PFSK-1 (cell line): ENCODE results near the gene RASEF.

Experiments
- FOXP2 ChIP-seq: optimal IDR thresholded peaks from 2 replicates; pipeline ENCODE3; 2011; ENCODE audit warnings: borderline replicate concordance, control low read depth, inconsistent platforms; ENCODE audit not compliant: insufficient read depth; ENCODE audit errors: extremely low read length, extremely low read depth
- POLR2AphosphoS5 ChIP-seq: IDR thresholded peaks from 2 replicates; pipeline ENCODE4 v1.6.1; 2012; ENCODE audit warnings: low read depth, mild to moderate bottlenecking, control low read depth, low read length, moderate library complexity
- SIN3A ChIP-seq: IDR thresholded peaks from 2 replicates; pipeline ENCODE4 v1.6.1; 2012; ENCODE audit warnings: mild to moderate bottlenecking, low read length, moderate library complexity, borderline replicate concordance; ENCODE audit not compliant: insufficient read depth
- TAF1 ChIP-seq: IDR thresholded peaks from 2 replicates; pipeline ENCODE4 v1.6.1; 2012; ENCODE audit warnings: low read length, control low read depth, borderline replicate concordance; ENCODE audit not compliant: insufficient read depth
- TF ChIP-seq, protein P1 (sequence below), 2 experiments: IDR thresholded peaks; 2 replicates each; pipeline versions ENCODE4 v1.6.1 to v1.8.0; 2011 to 2012; ENCODE audit warnings: low read depth in 2 of 2, low read length in 2 of 2, control low read depth in 1 of 2, inconsistent platforms in 1 of 2, mild to moderate bottlenecking in 1 of 2, moderate library complexity in 1 of 2; ENCODE audit not compliant: insufficient read depth in 1 of 2

DNA sequence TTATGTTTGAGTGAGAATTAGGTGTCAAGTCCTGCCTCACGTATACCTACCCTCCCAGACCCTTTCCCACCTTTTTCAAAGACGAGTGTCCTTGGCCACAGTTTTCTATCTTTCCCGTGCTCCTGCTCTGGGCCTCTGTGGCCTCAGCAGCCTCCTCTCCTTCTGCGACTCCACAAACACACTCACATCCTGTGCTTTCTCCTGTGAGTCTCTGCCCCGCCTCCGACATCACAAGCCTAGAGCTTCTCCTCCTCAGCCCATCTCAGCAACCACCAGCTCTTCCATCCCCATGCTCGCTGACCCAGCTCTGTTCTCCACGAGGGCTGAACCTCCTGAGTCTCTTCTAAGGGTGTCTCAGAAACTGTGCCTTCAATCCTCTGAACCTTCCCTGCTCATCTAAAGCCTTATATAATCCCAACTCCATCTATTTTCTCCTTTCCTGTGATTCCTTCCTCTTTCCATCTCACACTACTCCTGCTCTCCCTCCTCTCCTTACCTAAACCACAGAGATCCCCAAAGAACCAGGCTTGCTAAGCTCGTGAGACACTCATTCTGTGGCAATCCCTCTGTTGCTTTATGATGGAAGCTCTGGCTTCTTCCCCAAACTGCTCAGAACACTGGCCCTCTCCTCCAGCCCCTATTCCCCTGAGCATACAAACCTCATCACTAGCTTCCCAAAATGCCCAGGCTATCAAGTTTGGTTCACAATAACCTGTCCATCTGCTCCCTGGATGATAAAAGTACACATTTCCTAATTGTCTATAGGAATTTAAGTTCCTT lies 55.2 kb downstream of the RASEF start:
- TF ChIP-seq, protein P1, sequence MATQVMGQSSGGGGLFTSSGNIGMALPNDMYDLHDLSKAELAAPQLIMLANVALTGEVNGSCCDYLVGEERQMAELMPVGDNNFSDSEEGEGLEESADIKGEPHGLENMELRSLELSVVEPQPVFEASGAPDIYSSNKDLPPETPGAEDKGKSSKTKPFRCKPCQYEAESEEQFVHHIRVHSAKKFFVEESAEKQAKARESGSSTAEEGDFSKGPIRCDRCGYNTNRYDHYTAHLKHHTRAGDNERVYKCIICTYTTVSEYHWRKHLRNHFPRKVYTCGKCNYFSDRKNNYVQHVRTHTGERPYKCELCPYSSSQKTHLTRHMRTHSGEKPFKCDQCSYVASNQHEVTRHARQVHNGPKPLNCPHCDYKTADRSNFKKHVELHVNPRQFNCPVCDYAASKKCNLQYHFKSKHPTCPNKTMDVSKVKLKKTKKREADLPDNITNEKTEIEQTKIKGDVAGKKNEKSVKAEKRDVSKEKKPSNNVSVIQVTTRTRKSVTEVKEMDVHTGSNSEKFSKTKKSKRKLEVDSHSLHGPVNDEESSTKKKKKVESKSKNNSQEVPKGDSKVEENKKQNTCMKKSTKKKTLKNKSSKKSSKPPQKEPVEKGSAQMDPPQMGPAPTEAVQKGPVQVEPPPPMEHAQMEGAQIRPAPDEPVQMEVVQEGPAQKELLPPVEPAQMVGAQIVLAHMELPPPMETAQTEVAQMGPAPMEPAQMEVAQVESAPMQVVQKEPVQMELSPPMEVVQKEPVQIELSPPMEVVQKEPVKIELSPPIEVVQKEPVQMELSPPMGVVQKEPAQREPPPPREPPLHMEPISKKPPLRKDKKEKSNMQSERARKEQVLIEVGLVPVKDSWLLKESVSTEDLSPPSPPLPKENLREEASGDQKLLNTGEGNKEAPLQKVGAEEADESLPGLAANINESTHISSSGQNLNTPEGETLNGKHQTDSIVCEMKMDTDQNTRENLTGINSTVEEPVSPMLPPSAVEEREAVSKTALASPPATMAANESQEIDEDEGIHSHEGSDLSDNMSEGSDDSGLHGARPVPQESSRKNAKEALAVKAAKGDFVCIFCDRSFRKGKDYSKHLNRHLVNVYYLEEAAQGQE (IDR thresholded peaks at IDR 0.05; ENCODE audit: insufficient read depth in 1 of 2, low read depth in 2 of 2, low read length in 2 of 2) = no peak
- no peak for TF ChIP-seq TAF1
- no peak for TF ChIP-seq FOXP2
- no peak for TF ChIP-seq POLR2AphosphoS5
- TF ChIP-seq SIN3A = no peak
